Measurements from ENCODE around the gene SSC4D. TPM values are rescaled to one million over a fixed set of nuclear protein-coding genes. Genes with fewer than 3 reads are reported as not detected.

Gene SSC4D
- total and polyA plus RNA-seq, 9 of the 15 experiments (the other 6 are each of a cell fraction or from before 2014, with no cell fraction given): 0.06 to 1.1 (median 0.85) TPM; not detected in 1

- TF ChIP-seq ARID3B (CRISPR knock-in tag; IDR thresholded peaks at IDR 0.05; ENCODE audit: borderline replicate concordance): peak; percentile 43; the same call in 1 of the 2 replicates
- TF ChIP-seq, protein P1, sequence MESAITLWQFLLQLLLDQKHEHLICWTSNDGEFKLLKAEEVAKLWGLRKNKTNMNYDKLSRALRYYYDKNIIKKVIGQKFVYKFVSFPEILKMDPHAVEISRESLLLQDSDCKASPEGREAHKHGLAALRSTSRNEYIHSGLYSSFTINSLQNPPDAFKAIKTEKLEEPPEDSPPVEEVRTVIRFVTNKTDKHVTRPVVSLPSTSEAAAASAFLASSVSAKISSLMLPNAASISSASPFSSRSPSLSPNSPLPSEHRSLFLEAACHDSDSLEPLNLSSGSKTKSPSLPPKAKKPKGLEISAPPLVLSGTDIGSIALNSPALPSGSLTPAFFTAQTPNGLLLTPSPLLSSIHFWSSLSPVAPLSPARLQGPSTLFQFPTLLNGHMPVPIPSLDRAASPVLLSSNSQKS (CRISPR knock-in tag; IDR thresholded peaks at IDR 0.05): no peak
- TF ChIP-seq, protein P2, sequence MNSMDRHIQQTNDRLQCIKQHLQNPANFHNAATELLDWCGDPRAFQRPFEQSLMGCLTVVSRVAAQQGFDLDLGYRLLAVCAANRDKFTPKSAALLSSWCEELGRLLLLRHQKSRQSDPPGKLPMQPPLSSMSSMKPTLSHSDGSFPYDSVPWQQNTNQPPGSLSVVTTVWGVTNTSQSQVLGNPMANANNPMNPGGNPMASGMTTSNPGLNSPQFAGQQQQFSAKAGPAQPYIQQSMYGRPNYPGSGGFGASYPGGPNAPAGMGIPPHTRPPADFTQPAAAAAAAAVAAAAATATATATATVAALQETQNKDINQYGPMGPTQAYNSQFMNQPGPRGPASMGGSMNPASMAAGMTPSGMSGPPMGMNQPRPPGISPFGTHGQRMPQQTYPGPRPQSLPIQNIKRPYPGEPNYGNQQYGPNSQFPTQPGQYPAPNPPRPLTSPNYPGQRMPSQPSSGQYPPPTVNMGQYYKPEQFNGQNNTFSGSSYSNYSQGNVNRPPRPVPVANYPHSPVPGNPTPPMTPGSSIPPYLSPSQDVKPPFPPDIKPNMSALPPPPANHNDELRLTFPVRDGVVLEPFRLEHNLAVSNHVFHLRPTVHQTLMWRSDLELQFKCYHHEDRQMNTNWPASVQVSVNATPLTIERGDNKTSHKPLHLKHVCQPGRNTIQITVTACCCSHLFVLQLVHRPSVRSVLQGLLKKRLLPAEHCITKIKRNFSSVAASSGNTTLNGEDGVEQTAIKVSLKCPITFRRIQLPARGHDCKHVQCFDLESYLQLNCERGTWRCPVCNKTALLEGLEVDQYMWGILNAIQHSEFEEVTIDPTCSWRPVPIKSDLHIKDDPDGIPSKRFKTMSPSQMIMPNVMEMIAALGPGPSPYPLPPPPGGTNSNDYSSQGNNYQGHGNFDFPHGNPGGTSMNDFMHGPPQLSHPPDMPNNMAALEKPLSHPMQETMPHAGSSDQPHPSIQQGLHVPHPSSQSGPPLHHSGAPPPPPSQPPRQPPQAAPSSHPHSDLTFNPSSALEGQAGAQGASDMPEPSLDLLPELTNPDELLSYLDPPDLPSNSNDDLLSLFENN (IDR thresholded peaks at IDR 0.05; ENCODE audit: low read depth in 2 of 2, low read length in 2 of 2): no peak
- TF ChIP-seq NCOA4 (IDR thresholded peaks at IDR 0.05; ENCODE audit: partially characterized antibody): no peak
- no peak for TF ChIP-seq NR0B1 (IDR thresholded peaks at IDR 0.05; ENCODE audit: partially characterized antibody)
- peak; percentile 78 for TF ChIP-seq SP1 (CRISPR knock-in tag; IDR thresholded peaks at IDR 0.05)
- peak; percentile 79 for TF ChIP-seq SMAD1 (IDR thresholded peaks at IDR 0.05; ENCODE audit: low read depth, low read length, partially characterized antibody)
- TF ChIP-seq ZNF639 (CRISPR knock-in tag; conservative IDR thresholded peaks at IDR 0.05 in 1 of 2, IDR thresholded peaks at IDR 0.05 in 1 of 2): peak in 1 of 2 experiments; percentile 76; a peak in 2 of 4 replicates
- TF ChIP-seq, protein P3, sequence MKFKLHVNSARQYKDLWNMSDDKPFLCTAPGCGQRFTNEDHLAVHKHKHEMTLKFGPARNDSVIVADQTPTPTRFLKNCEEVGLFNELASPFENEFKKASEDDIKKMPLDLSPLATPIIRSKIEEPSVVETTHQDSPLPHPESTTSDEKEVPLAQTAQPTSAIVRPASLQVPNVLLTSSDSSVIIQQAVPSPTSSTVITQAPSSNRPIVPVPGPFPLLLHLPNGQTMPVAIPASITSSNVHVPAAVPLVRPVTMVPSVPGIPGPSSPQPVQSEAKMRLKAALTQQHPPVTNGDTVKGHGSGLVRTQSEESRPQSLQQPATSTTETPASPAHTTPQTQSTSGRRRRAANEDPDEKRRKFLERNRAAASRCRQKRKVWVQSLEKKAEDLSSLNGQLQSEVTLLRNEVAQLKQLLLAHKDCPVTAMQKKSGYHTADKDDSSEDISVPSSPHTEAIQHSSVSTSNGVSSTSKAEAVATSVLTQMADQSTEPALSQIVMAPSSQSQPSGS (CRISPR knock-in tag; IDR thresholded peaks at IDR 0.05): no peak; the same call in 1 of the 2 replicates
- TF ChIP-seq POLR3A (IDR thresholded peaks at IDR 0.05; ENCODE audit: borderline replicate concordance, extremely low read depth, insufficient read depth, insufficient read length): no peak
- no peak for TF ChIP-seq BRF1 (IDR thresholded peaks at IDR 0.05; ENCODE audit: borderline replicate concordance, extremely low read depth, insufficient read length)
- TF ChIP-seq ZBTB1 (CRISPR knock-in tag; IDR thresholded peaks at IDR 0.05; ENCODE audit: borderline replicate concordance, low read depth): peak; percentile 45; the same call in 1 of the 2 replicates
- no peak; the same call in 1 of the 2 replicates for TF ChIP-seq STAT5A (IDR thresholded peaks at IDR 0.05; ENCODE audit: borderline replicate concordance, low read length)
Measured at GRCh38 chr7:76393116-76394031, 16.1 kb downstream of the SSC4D start (continued).

All from K562 (cell line).